GM10847 (cell line): Measurements from ENCODE around the gene GLIS1.

Experiments used
- POLR2A ChIP-seq: IDR thresholded peaks from 2 replicates; pipeline ENCODE4 v1.6.1; 2011; ENCODE audit not compliant: insufficient read length; ENCODE audit errors: extremely low read depth

The GLIS1 gene

DNA sequence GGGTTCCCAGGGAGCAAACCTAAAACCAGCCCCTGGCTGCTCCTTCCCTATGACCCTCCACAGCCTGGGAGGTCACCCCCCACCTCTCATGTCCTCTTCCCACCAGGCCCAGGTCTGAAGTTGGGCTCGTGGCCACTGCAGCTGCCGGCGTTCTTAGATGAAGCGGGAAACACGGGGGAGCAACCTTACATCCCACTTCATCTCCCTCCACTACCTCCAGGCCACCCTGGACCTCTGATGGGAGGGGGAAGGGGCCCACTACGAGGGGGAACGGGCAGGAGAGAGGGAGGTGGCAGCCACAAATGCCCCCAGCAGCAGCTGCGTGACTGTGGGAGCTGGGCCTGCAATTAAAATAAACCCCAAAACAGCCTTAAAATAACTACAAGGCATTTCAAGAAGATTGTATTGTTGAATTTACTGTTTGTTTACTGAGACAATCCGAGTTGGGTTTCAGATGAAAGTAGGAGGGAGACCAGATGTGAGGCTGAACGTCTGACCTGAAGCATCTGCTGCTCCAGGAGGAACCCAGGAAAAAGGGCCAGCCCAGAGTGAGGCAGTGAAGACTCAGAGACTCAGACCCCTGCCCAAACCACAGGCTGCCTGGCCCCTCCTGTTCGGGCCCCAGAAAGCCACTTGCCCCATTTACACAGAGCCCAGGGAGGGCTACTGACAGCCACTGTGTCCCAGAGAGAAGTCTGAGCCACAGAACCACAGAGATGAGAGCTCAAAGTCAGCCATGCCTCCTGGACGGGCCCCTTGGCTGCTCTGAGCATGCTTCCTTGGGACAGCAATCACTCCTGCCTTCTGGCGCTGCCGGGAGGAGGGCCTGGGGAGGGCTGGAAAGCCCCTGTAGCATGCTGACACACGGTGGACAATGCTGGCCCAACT is 59.8 kb downstream of the GLIS1 start:
- TF ChIP-seq POLR2A, result no peak

DNA sequence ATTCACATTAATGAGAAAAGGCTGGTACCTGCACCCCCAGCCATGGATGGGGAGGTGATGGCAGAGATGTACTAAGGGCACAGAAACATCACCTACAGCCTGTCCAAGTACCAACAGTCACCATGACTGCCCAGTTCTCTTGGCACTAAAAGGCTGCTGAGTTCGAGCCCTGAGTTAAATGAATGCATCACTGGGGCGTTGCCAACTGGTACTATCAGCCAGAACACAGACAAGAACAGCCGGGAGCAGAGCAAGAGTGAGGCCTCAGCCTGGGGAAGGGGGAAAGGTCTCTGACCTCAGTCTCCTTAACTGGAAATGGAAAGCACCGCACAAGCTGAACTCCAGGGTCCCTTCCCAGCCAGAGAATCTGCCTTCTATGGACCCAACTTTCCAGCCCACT is 60.5 kb downstream of the GLIS1 start:
- TF ChIP-seq POLR2A, result no peak

DNA sequence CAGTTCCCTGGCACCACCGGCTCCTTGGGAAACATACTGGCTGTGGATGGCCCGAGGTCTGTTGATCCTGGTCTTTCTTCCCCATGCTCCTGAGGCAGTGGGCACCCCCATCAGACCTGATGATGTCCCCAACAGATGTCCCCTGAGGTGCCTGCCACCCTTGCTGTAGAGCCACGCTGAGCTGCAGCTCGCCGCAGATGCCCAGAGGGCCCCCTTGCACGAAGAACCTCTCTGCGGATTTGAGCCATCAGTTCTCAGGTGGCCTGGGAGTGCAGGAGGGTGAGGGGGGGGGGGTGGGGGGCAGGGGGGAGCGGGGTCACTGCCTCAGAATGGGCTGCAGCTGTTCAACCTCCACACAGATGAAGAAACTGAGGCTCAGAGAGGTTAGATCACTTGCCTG is 60.9 kb downstream of the GLIS1 start:
- TF ChIP-seq POLR2A, result no peak

DNA sequence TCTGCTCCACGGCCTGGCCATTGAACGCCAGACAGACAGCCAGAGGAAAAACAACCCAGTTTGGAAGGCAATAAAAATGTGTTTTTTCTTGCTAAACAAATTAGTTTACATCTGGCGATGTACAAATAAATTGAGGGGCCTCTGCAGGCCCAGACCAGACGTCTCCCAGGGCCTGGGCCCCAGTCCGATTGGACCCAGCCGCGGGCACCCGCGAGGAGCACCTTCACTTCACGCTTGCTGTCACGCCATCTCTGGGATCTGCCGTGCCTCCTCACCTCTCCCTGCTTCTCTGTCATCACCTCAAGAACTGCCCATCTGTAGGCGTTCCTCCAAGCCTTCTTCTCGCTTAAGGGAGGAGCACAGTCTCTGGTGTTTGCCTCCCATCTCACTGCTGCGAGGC is 61.5 kb downstream of the GLIS1 start:
- TF ChIP-seq POLR2A, result no peak

DNA sequence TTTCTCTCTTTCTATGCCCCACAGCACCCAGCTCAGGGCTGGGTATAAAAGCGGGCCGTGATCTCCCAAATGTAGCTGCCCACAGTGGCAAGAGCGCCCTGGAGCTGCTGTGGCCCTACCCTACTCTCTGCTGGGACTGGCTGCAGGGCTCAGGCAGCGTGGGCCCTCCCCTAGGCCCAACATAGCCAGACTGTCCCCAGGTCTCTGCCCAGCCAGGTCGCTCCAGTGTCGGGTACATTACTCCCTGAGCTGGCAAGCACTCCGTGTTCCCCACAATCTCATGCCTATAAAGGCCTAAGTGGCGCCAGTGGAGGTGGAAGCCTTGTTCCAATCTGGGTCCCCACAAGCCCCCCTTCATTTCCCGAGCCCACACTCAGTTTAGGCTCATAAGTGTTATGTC is 66.2 kb downstream of the GLIS1 start:
- TF ChIP-seq POLR2A, result no peak

DNA sequence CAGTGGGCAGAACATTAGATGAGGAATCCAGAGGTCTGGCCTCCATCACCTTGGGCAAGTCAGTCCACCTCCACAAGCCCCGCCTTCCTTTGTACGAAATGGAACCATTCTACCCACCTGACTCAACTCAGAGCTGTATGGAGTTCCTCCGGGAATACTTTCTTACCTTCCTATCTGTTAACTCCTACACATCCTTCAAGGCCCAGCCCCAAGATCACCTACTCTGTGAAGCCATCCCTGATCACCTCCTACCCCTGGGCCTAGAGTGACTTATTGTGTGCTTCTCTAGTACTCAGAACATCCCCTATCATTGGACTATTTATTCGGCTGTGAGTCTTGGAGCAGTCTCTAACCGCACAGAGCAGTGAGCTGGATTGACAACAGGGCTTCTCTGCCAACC is 66.7 kb downstream of the GLIS1 start:
- no peak for TF ChIP-seq POLR2A

DNA sequence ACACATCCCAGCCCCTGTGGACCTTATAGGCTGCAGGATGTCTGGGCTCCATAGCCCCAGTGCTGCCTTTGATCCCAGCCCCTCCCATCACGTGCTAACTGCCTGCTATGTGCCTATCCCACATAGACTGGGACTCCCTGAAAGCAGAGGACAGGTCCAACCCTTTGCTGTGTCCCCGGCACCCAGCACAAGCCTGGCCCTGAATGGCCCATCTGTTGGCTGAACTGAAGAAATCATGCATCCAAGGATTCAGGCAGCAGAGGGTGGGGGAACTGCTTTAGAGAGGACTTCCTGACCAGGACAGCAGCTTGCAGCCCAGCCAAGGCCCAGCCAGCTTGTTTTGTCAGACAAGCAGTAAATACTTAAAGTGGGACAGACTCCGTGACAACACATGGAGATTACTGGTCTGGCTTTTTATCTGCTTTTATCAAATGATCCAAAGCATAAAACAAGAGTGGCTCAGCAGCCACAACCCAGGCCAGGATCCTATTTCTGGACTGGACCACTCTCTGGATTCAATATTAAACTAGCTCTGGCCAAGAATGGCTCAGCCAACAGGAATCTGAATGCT is 69.3 kb downstream of the GLIS1 start:
- no peak for TF ChIP-seq POLR2A

DNA sequence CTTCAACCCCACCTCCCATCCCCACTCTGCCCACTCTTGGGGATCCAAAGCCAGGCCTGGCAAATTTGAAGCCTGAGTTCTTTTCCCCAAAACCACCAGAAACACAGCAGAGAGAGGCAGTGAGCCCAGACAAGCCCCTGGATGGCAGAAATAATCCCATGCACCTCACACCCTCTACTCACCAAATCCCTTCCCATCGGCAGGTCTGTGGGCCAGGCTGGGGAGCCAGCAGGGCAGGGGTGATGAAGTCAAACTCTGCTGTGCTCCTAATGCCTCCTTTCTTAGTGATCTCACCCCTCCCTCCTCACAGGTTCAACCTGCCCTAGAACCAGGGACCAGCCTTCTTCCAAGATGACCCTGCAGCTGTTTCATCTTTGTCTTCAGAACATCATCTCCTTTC is 72.4 kb downstream of the GLIS1 start:
- TF ChIP-seq POLR2A, result no peak

DNA sequence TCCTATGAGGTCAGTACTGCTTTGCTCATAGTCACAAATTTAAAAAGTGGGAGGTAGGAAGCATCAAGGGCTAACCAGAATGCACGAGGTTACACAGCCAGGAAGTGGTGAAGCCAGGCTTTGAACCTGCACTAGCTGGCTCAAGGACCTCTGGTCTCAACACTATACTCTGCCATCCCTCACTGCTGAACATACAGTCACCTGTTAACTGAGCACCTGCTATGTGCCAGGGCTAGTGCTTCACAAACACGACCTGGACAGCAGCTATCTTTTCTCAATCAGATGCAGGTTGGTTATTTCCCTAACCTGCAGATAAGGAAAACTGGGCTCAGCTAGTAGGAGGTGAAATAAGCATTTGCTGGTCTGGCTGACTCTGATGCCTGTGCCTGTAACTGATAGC is 73.0 kb downstream of the GLIS1 start:
- TF ChIP-seq POLR2A, result no peak

DNA sequence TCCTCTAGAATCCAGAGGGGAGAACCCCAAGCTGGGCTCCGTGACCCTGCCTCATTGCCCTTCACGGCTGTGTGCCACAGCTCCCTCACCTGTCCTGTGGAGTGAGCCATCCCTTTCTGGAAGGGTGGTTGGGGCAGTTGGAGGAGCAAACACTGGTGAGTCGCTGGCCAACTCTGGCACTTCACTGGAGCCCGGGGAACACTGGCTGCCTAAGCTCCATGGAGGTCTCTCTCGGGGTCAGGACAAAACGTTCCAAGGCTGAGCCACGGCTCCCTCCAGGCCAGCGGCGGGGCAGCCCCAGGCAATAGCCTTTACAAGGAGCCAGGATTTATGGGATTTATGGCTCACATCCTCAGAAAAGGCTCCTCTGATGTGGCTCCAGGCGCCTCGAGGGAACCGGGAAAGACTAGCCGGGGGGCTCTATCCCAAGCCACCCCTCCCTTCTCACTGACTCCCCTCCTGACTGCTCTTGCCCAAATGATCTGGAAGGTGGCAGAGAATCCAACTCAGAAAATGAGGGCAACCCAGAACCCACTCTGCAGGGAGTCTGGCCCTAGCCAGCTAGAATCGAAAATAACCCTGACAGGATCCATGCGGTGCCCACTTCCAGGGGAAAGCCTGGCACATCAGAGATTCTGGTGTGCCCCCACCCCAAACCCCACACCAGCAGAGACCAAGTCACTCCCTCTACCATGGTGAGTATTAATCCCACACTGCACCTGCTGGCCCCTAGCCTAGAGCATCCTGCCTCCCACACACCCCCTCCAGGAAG is 75.2 kb downstream of the GLIS1 start:
- no peak for TF ChIP-seq POLR2A

DNA sequence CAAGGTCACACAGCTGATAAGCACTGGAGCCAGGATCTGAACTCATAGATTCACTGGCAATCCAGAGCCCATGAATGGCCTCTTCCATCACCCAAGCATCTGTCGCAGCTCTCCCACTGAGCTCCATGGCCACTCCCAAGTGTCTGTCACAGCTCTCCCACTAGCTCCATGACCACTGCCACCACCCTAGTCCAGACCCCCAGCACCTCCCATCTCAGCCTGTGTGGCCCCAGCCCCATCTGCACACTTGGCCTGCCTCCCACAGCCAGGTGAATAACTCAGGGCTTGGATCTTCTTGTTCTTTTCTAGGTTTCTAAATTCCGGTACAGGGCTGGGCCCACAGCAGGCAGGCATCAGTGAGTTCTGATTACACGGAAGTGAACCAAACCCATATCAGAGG is 76.0 kb downstream of the GLIS1 start:
- TF ChIP-seq POLR2A, result no peak

DNA sequence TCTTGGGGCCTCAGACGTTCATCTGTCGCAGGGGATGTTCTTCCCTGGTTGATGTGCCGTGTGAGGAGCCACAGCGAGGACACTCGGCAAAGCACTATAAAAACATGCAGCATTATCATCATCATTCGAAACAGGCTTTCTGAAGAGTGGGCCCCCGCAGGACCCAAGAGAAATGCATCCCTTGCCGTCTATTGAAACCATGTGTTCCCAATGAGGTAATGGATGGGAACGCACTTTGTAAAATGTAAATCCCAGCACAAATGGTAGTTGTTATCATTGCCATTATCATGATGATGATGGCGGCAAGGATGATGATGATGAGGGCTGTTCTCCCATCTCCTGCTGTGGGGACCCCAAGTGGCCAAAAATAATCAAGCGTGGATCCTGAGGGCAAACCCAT is 76.8 kb downstream of the GLIS1 start:
- no peak for TF ChIP-seq POLR2A

DNA sequence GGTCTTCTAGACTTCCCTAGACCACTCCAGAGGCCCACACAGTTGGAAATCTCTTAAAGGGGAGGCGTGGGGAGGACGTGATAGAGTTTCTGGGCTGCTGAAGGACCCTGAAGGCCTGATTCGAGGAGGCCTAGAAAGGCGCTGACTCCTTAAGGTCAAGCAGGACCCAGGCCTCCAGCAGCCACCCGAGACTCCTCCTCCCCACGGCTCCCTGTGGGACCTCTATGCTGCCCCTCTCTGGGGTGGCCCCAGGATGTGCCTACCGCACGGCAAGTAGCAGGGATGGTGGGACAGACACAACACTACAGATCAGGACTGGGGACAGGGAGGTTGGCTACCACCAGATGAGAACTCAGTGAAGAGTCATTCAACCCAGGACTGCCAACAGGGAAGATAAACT is 77.5 kb downstream of the GLIS1 start:
- no peak for TF ChIP-seq POLR2A

DNA sequence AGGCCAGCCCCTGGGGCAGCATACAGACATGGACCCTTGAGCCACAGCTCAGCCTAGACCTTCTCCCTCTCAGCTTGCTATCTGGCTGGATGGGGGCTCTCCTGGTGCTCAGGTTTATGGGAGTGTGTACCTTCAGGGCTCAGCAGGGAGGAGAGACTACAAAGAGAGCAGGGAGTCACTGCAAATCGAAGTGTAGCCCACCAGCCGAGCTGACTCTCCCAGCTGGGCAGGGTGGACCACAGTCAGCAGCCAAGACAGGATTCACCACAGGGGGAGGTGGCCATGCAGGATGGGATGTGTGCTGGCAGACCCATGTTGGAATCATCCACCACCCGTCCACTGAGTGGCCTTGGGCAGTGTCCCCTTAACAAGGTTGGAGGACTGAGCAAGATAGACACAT is 78.3 kb downstream of the GLIS1 start:
- TF ChIP-seq POLR2A, result no peak

DNA sequence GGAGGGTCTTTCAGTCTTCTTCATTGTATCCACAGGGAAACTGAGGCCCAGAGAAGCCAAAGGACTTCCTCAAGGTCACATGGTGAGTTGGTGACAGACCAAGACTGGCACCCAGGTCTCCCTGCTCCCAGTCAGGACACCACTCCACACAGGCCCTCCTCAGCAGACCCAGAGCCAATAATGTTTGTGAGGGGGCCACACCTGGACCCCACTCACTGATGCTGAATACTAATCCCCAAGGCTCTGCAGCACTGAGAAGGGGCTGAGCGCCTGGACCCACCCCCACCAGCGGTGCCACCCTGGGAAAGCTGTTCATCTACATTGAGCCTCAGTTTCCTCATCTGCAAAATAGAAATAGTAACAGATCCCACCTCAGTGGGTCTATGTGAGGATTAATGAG is 79.5 kb downstream of the GLIS1 start:
- TF ChIP-seq POLR2A, result no peak

DNA sequence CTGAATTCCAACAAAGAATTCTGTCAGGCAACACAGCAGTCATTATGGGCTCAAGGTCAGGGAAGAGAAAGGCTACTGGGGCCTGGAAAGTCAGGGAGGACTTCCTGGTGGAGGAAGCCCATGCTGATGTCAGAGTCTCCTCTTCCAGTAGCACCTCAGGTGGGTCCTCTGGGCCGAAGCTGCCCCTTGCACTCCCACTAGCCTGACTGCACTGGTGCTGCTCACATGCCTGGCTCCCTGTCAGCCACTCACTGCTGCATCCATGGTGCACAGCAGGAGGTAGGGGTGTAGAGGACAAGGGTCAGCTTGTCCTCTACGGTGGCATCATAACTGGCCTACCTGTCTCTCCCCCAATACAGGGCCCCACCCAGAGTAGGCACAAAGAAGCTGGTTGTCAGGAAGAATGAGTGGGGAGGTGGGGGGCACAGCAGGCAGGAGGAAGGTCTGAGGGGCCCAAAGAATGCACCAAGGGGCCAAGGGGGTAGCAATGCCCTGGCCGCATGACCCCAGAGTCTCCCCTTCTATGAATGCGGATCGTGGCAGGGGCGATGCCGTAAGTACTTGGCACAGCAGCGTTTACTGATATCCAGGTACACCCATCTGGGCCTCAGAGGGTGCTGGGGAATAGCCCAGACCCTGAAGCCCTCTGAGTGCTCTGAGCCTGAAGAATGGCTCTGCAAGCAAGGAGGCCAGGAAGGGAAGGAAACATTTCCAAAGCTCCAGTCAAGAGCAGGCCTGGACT is 80.3 kb downstream of the GLIS1 start:
- TF ChIP-seq POLR2A, result no peak

DNA sequence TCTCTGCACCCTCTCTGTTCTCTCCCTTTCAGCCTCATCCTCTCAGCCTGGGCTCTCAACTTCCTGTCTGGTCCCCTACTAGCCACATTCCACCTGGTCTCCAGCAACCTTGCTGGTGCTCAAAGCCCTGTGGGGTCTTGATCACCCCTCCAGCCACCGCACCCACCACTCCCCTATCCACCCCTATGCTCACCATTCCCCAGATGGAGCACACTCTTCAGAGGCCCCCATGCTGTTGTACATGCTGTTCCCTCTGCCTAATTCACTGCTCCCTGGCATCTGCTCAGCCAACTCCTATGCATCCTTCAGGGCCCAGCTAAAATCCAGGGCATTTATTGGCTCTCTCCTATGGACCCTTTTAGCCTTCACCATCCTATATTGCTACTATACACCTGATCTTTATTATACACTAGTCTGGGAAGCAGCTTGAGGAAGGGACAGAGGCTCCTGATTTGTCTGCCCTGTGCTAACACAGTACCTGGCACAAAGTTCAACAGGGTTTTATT is 81.0 kb downstream of the GLIS1 start:
- no peak for TF ChIP-seq POLR2A
